NCI-H1694 (cell line): Measurements from ENCODE around the gene VASP.
"Not testable (repeated sequence)": the region's sequence is repeated elsewhere in the genome, so short reads cannot be mapped to it uniquely, and the experiment has no call there.

Source experiments
- DNase-seq: peaks from one replicate; lab custom pipeline; 2025; lab: John Stamatoyannopoulos, UW

VASP gene

GRCh38 chr19:45497791-45498190, 9.5 kb upstream of the VASP start:
- no peak for DNase-seq

GRCh38 chr19:45498411-45499195, 8.7 kb upstream of the VASP start, which contains the start of gene PPM1N:
Gene PPM1N, plus strand, starts transcription at chr19:45498443. Its CDS starts 30 bp downstream, at chr19:45498473.
- no peak for DNase-seq

- DNase-seq: no peak
Measured at GRCh38 chr19:45499196-45500180, 7.8 kb upstream of the VASP start.

- no peak for DNase-seq
Measured at GRCh38 chr19:45500918-45501729, 6.2 kb upstream of the VASP start.

- no peak for DNase-seq
Measured at GRCh38 chr19:45501730-45502014, 5.6 kb upstream of the VASP start.

GRCh38 chr19:45502111-45502510, 5.2 kb upstream of the VASP start:
- DNase-seq: no peak

GRCh38 chr19:45503909-45504308, 3.4 kb upstream of the VASP start:
- DNase-seq: no peak

- DNase-seq: no peak
Measured at GRCh38 chr19:45505151-45505995, 1.9 kb upstream of the VASP start.

- DNase-seq: no peak
Measured at GRCh38 chr19:45505996-45506245, 1.4 kb upstream of the VASP start.

GRCh38 chr19:45506246-45506988, 862 bp upstream of the VASP start:
- DNase-seq: peak; percentile 80

GRCh38 chr19:45507872-45508416, 665 bp downstream of the VASP start:
- DNase-seq: no peak

GRCh38 chr19:45508417-45508860, 1.2 kb downstream of the VASP start:
- no peak for DNase-seq

GRCh38 chr19:45508861-45509691, 1.8 kb downstream of the VASP start:
- DNase-seq: no peak

GRCh38 chr19:45509692-45510015, 2.4 kb downstream of the VASP start:
- DNase-seq: no peak

GRCh38 chr19:45510352-45510751, 3.1 kb downstream of the VASP start:
- not testable (repeated sequence) for DNase-seq

- DNase-seq: no peak
Measured at GRCh38 chr19:45511074-45511473, 3.8 kb downstream of the VASP start.

- no peak for DNase-seq
Measured at GRCh38 chr19:45512881-45513483, 5.7 kb downstream of the VASP start.

- DNase-seq: no peak
Measured at GRCh38 chr19:45514376-45515051, 7.2 kb downstream of the VASP start.
